ENCODE results near the gene RNU6-8. TPM values are rescaled to one million over a fixed set of nuclear protein-coding genes. Genes with fewer than 3 reads are reported as not detected.

The RNU6-8 gene
- polyA plus RNA-seq, 1 experiment = not detected

DNA sequence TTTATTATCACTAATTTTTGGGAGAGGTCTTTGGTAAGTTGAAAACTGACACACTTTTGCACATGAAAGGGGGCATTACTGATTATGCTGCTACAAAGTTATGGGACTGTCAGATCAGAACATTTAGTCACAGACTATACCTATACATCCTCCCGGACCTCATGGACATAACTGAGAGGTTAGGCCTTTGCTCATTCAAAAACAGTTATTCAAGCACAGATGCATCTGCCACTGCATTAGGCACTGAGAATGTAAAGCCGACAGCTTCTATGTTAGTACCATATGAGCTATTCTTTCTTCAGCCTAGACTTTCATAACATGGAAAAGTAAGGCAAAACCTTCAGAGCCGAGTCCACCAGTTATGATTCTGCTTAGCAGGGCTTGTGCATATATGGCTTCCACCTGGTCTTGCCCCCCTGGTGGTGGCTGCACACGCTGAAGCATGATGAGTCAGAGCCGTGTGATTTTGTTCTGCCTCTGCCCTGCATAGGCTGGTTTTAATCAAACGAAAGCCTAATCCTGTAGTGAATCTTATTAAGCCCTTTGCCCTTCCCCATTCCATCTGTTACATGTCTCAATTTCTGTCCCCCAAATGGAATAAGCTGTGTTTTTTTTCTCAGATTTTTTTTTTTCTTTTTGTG, 21.8 kb upstream of the RNU6-8 start:
- no peaks in the 10 kb centered on the region for H3K27me3 ChIP-seq (ENCODE audit: control insufficient read depth, insufficient read depth, low read length)
- no peaks in the 10 kb centered on the region for H3K36me3 ChIP-seq (ENCODE audit: control insufficient read depth, insufficient read depth, low read length)
- no peak overlapping the region for H3K4me3 ChIP-seq (ENCODE audit: low read depth, low read length)
- DNase-seq (ENCODE audit: low read depth) = peak; percentile 30
- ChIA-PET CTCF (interaction anchor here (0.7 to 1.7 kb wide), 4 partner anchors 16 to 56 kb away, joined by 3 to 7 read pairs (median 3); no protein-coding TSS in a partner anchor), POLR2A (no interaction called here)
- TF ChIP-seq, protein P1, sequence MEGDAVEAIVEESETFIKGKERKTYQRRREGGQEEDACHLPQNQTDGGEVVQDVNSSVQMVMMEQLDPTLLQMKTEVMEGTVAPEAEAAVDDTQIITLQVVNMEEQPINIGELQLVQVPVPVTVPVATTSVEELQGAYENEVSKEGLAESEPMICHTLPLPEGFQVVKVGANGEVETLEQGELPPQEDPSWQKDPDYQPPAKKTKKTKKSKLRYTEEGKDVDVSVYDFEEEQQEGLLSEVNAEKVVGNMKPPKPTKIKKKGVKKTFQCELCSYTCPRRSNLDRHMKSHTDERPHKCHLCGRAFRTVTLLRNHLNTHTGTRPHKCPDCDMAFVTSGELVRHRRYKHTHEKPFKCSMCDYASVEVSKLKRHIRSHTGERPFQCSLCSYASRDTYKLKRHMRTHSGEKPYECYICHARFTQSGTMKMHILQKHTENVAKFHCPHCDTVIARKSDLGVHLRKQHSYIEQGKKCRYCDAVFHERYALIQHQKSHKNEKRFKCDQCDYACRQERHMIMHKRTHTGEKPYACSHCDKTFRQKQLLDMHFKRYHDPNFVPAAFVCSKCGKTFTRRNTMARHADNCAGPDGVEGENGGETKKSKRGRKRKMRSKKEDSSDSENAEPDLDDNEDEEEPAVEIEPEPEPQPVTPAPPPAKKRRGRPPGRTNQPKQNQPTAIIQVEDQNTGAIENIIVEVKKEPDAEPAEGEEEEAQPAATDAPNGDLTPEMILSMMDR (IDR thresholded peaks at IDR 0.05; ENCODE audit: insufficient read depth, low read depth, low read length) = peak; percentile 61

DNA sequence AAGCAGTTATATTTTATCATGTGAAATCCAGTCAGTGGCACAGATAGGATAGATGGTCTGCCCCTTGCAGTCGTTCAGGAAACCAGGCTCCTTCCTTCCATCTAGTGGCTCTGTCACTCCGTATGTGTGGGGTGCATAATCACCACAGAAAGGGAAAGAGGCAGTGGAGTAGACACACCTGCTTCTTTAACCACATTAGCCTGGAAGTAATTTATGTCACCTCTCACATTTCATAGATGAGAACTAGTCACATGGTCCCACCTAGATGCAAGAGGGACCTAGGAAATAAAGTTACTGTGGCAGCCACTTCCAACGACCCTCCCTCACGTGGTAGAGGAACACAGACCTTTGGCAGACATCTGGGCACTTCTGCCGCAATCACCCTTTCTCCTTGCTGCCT, 14.2 kb upstream of the RNU6-8 start:
- TF ChIP-seq, protein P1 (IDR thresholded peaks at IDR 0.05; ENCODE audit: insufficient read depth, low read depth, low read length) = no peak
- Histone ChIP-seq H3K27me3 (ENCODE audit: control insufficient read depth, insufficient read depth, low read length) (peaks cover 1% of the 10 kb centered on the region; the same call in 1 of the 2 replicates), H3K36me3 (ENCODE audit: control insufficient read depth, insufficient read depth, low read length) (no peaks in the 10 kb centered on the region), H3K4me3 (ENCODE audit: low read depth, low read length) (no peak overlapping the region)
- DNase-seq (ENCODE audit: low read depth) = no peak
- ChIA-PET CTCF (no interaction called here), POLR2A (no interaction called here)

DNA sequence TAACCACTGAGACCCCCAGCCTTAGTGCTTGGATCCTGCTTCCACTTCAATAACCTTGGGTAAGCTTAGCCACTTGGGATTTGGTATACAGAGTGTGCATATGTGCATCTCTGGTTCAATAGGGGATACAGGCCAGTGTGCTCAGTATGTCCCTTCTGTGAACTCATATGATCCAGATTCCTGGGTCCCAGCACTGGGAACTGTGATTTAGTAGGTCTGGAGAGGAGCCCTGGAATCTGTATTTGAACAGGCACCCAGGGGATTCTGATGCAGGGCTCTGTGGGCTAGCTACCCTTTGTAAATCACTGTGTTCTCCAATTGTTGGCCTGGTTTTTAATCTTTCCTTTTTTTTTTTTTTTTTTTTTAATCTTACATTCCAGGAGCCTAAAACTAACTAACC, 9.8 kb upstream of the RNU6-8 start:
- Histone ChIP-seq H3K4me3 (ENCODE audit: low read depth, low read length) (no peak overlapping the region), H3K27me3 (ENCODE audit: control insufficient read depth, insufficient read depth, low read length) (peaks cover 3% of the 10 kb centered on the region; the same call in 1 of the 2 replicates), H3K36me3 (ENCODE audit: control insufficient read depth, insufficient read depth, low read length) (no peaks in the 10 kb centered on the region)
- DNase-seq (ENCODE audit: low read depth) = no peak
- POLR2A ChIA-PET = no interaction called here
- TF ChIP-seq, protein P1 (IDR thresholded peaks at IDR 0.05; ENCODE audit: insufficient read depth, low read depth, low read length) = no peak
- CTCF ChIA-PET = interaction anchor here (1.1 kb wide), 1 partner anchor 9 kb away, joined by 4 read pairs; no protein-coding TSS in a partner anchor

DNA sequence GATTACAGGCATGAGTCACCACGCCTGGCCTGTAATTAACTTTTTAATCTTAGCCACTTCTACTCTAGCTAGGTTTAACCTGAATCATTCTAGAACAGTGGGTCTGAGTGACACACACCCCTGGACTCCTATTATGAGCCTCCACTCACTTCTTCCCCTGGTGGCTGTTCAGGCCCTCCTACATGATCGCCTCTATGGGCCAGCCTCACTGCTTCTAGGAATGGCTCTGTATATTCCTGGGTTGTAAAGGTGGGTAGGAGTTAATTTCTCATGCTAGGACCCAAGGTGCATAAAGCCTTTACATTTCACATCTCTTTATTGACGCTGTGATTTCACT, 8.0 kb upstream of the RNU6-8 start:
- TF ChIP-seq, protein P1 (IDR thresholded peaks at IDR 0.05; ENCODE audit: insufficient read depth, low read depth, low read length) = no peak
- Histone ChIP-seq H3K4me3 (ENCODE audit: low read depth, low read length) (no peak overlapping the region), H3K36me3 (ENCODE audit: control insufficient read depth, insufficient read depth, low read length) (no peaks in the 10 kb centered on the region), H3K27me3 (ENCODE audit: control insufficient read depth, insufficient read depth, low read length) (peaks cover 5% of the 10 kb centered on the region)
- DNase-seq (ENCODE audit: low read depth) = no peak
- CTCF ChIA-PET = no interaction called here
- POLR2A ChIA-PET = interaction anchor here (0.6 kb wide), 2 partner anchors 19 to 136 kb away, joined by 4 read pairs; no protein-coding TSS in a partner anchor

DNA sequence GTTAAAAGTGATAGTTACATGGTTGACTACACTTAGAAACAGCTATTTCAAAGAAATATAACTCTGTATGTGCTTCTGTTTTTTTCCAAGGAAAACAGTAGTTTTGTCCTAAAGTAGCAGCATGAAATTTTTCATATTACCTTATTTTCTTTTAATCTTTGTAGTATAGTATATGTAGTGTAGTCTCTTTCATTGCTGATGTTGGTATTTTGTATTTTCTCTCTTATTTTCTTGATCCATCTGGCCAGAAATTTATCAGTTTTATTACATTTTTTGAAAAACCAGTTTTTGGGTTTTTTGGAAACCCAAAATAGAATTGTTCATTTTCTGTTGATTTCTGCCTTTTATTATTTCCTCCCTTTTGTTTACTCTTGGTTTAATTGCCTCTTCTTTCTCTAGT, 6.4 kb upstream of the RNU6-8 start:
- ChIA-PET CTCF (interaction anchor here (0.8 kb wide), 1 partner anchor 84 kb away, joined by 3 read pairs; no protein-coding TSS in a partner anchor), POLR2A (no interaction called here)
- TF ChIP-seq, protein P1 (IDR thresholded peaks at IDR 0.05; ENCODE audit: insufficient read depth, low read depth, low read length) = no peak
- Histone ChIP-seq H3K27me3 (ENCODE audit: control insufficient read depth, insufficient read depth, low read length) (peaks cover 5% of the 10 kb centered on the region), H3K36me3 (ENCODE audit: control insufficient read depth, insufficient read depth, low read length) (no peaks in the 10 kb centered on the region), H3K4me3 (ENCODE audit: low read depth, low read length) (no peak overlapping the region)
- DNase-seq (ENCODE audit: low read depth) = no peak

Data from BJ (cell line).